Tibial artery (tissue), 4 donors: ENCODE data around the gene GUCY2C.

ENCODE experiments used
- DNase-seq, 2 donors: peaks; one replicate each; pipeline ENCODE4 v3.0.0-alpha.2; 2019
- H3K27ac ChIP-seq, 2 donors: fragments of 200-600 bp; sonication (generic) in 1 of 2; 1 replicate in 1 of 2; 2 replicates in 1 of 2; pipeline ENCODE4 v1.5.1; 2018 to 2019; ENCODE audit warnings: mild to moderate bottlenecking in 1 of 2
- H3K27me3 ChIP-seq, 2 donors: fragments of 200-600 bp; sonication (generic) in 1 of 2; one replicate each; pipeline versions ENCODE4 v1.5.1 to v1.6.0; 2016 to 2019
- H3K36me3 ChIP-seq, 3 donors: fragments of 200-600 bp; sonication (generic) in 2 of 3; one replicate each; pipeline ENCODE4 v1.5.1; 2016 to 2019; ENCODE audit warnings: mild to moderate bottlenecking in 2 of 3
- H3K4me1 ChIP-seq, 4 donors: fragments of 200-600 bp; sonication (generic) in 2 of 4; 1 replicate in 3 of 4; 2 replicates in 1 of 4; pipeline ENCODE4 v1.5.1; 2016 to 2019
- H3K4me3 ChIP-seq, 2 donors: fragments of 200-600 bp; sonication (generic) in 1 of 2; 1 replicate in 1 of 2; 2 replicates in 1 of 2; pipeline ENCODE4 v1.5.1; 2018 to 2019; ENCODE audit warnings: mild to moderate bottlenecking in 2 of 2
- H3K9me3 ChIP-seq, 3 donors: fragments of 200-600 bp; sonication (generic) in 1 of 3; one replicate each; pipeline ENCODE4 v1.5.1; 2016 to 2019
- intact Hi-C: fragments of 100-400 bp; cut with DNase I; formaldehyde crosslinking; loops from one replicate; pipeline ENCODE4 v1.15.0; 2023; ENCODE audit warnings: low total_unique reads
- TF ChIP-seq, protein P1 (sequence below), 2 experiments: fragments of 200-600 bp in 1 of 2; fragments of 450-650 bp in 1 of 2; IDR thresholded peaks; one replicate each; pipeline ENCODE4 v1.5.1; 2017 to 2019; ENCODE audit warnings: antibody characterized with exemption in 2 of 2, mild to moderate bottlenecking in 1 of 2, moderate library complexity in 1 of 2

GUCY2C gene

DNA sequence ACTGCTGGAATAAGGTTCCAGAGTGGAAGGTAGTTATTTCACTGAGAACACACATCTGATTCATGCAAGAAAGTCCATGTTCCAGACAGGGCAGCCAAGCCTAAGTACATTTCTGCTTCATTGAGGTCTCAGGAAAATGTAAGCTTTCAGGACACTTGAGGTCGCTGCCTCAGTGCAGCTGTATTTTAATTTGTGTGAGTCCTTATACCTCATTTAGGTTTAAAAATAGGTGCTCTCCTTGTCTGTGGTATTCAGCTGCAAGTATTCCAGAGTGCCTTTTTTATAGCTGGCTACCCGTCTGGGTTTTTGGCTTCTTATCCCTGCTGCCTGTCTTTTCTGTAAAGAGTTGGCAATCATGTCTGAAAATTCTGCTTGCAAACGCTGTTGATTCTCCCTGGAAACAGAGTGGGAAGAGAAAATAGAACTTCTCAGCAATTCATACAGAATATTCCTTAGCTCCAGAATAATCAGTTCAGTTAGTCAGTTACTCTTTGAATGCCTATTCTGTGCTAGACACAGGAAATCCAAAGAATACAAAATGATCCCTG is 83.4 kb downstream of the GUCY2C start:
- intact Hi-C loops = no loop called here
- TF ChIP-seq, protein P1, sequence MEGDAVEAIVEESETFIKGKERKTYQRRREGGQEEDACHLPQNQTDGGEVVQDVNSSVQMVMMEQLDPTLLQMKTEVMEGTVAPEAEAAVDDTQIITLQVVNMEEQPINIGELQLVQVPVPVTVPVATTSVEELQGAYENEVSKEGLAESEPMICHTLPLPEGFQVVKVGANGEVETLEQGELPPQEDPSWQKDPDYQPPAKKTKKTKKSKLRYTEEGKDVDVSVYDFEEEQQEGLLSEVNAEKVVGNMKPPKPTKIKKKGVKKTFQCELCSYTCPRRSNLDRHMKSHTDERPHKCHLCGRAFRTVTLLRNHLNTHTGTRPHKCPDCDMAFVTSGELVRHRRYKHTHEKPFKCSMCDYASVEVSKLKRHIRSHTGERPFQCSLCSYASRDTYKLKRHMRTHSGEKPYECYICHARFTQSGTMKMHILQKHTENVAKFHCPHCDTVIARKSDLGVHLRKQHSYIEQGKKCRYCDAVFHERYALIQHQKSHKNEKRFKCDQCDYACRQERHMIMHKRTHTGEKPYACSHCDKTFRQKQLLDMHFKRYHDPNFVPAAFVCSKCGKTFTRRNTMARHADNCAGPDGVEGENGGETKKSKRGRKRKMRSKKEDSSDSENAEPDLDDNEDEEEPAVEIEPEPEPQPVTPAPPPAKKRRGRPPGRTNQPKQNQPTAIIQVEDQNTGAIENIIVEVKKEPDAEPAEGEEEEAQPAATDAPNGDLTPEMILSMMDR (IDR thresholded peaks at IDR 0.05) = no peak
- peaks cover 0 to 10% (median 4%) of the 10 kb centered on the region in 4 donors for H3K4me1 ChIP-seq
- no peaks in the 10 kb centered on the region for H3K36me3 ChIP-seq
- no peaks in the 10 kb centered on the region for H3K27me3 ChIP-seq
- H3K9me3 ChIP-seq = peaks cover 0 to 20% (median 0%) of the 10 kb centered on the region in 3 donors
- DNase-seq = no peak
- no peak overlapping the region for H3K4me3 ChIP-seq
- H3K27ac ChIP-seq = no peak overlapping the region

DNA sequence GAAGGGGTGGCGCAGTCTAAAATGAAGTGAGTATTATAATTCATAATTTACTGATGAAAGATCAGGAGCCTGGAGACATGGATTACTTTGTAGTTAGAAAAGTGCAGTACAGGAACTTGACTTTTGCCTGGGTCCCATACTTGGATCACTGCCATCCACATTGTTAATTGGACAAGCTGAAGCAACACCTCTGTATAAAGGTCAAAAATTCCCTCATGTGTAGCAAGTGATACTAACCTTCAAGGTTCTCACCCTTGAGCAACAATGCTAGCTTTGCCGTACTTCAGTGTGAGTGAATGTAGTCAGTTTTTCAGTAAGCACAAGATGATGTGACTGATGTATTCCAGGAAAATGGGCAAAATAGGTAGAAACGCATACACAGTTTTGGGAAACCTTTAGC is 84.1 kb downstream of the GUCY2C start:
- TF ChIP-seq, protein P1 (IDR thresholded peaks at IDR 0.05) = no peak
- Histone ChIP-seq H3K4me1 (peaks cover 0 to 10% (median 4%) of the 10 kb centered on the region in 4 donors), H3K36me3 (no peaks in the 10 kb centered on the region), H3K4me3 (no peak overlapping the region), H3K9me3 (peaks cover 0 to 26% (median 0%) of the 10 kb centered on the region in 3 donors), H3K27me3 (no peaks in the 10 kb centered on the region), H3K27ac (no peak overlapping the region)
- intact Hi-C loops = no loop called here
- DNase-seq = no peak

DNA sequence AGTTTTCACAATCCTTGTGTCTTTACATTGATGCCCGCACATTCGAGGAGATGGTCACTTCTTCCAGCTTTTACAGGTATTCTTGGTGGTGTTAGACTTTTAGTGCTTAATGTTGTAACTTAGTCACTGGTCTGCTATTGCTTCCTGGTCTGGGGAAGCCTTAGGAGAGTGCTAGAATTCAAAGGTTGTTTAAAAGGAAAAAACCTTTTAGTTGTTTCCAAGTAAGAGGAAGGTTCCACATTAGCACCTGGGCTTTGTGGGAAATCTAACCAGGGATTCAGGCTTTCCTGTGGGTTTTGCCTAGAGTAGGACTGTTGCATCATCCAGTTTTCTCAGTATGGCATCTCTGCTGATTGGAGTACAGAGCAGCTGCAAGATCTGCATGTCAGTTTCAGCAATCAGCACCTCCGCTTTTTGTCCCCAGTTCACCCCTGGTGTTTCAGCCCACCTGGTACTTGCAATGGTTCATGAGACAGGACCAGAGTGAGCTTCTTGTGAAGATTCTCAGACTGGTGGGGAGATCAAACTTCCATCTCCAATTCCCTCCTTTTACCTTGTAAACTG is 84.7 kb downstream of the GUCY2C start:
- DNase-seq = no peak
- H3K4me1 ChIP-seq = peaks cover 0 to 10% (median 4%) of the 10 kb centered on the region in 4 donors
- peaks cover 0 to 28% (median 0%) of the 10 kb centered on the region in 3 donors for H3K9me3 ChIP-seq
- H3K27me3 ChIP-seq = no peaks in the 10 kb centered on the region
- H3K27ac ChIP-seq = no peak overlapping the region
- intact Hi-C loops = no loop called here
- no peak overlapping the region for H3K4me3 ChIP-seq
- no peaks in the 10 kb centered on the region for H3K36me3 ChIP-seq
- TF ChIP-seq, protein P1 (IDR thresholded peaks at IDR 0.05) = no peak

DNA sequence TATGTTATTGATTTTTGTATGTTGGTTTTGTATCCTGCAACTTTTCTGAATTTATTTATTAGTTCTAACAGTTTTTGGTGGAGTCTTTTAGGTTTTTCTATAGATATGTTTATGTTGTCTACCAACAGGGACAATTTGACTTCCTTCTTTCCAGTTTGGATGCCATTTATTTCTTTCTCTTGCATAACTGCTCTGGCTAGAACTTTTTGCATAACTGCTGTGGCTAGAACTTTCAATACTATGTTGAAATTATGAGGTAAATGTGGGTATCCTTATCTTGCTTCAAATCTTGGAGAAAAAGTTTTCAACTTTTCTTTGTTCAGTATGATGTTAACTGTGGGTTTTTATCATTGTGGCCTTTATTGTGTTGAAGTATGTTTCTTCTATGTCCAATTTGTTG is 88.8 kb downstream of the GUCY2C start:
- no peak overlapping the region for H3K27ac ChIP-seq
- H3K36me3 ChIP-seq = no peaks in the 10 kb centered on the region
- H3K4me3 ChIP-seq = no peak overlapping the region
- TF ChIP-seq, protein P1 (IDR thresholded peaks at IDR 0.05) = no peak
- intact Hi-C loops = no loop called here
- peaks cover 0 to 60% (median 6%) of the 10 kb centered on the region in 3 donors for H3K9me3 ChIP-seq
- H3K4me1 ChIP-seq = no peaks in the 10 kb centered on the region
- no peaks in the 10 kb centered on the region for H3K27me3 ChIP-seq
- no peak for DNase-seq

DNA sequence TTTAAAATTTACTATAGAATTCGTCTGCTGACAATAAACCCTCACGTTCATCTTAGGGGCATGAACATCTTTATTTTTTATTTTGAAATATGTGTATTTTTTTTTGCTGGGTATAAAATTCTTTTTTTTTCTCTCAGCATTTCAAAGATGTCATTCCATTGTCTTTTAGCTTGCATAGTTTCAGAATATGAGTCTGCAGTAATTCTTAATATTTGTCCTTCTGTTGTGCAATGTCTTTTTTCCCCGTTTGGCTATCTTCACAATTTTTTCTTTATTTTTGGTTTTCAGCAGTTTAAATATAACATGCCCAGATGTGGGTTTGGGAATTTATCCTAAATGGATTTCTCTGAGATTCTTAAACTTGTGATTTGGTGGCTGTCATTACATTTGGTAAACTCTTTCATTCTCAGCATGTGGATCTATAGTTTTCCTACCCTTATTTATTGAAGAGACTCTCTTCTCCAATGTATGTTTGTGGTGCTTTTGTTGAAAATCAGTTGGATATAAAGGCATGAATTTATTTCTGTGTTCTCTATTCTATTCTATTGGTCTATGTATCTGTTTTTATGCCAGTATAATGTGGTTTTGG is 90.9 kb downstream of the GUCY2C start:
- H3K27ac ChIP-seq = no peak overlapping the region
- no peak overlapping the region for H3K4me3 ChIP-seq
- intact Hi-C loops = no loop called here
- DNase-seq = no peak
- H3K4me1 ChIP-seq = no peaks in the 10 kb centered on the region
- no peaks in the 10 kb centered on the region for H3K36me3 ChIP-seq
- TF ChIP-seq, protein P1 (IDR thresholded peaks at IDR 0.05) = no peak
- H3K9me3 ChIP-seq = peaks cover 0 to 55% (median 6%) of the 10 kb centered on the region in 3 donors
- no peaks in the 10 kb centered on the region for H3K27me3 ChIP-seq
